A549 (cell line): ENCODE measurements around the gene TMEM14A. TPM values are rescaled to one million over a fixed set of nuclear protein-coding genes. Genes with fewer than 3 reads are reported as not detected.

Source experiments
- ATAC-seq, 2 experiments: fragments of 200-7000 bp in 1 of 2; fragments of >200 bp in 1 of 2; cut with Nextera tagmentation in 1 of 2; cut with Tn5 transposase in 1 of 2; 3 replicates each; pipeline versions ENCODE4 v1.8.0 to v1.9.1; 2018 to 2020; ENCODE audit warnings: mild to moderate bottlenecking in 1 of 2, moderate library complexity in 1 of 2
- CTCF ChIA-PET: fragments of 300-600 bp; sonication (Branson Sonifier 250); formaldehyde crosslinking; extraction: SDS; loops from one replicate; lab custom pipeline; 2021; ENCODE audit warnings: antibody characterized with exemption, inconsistent platforms; lab: Yijun Ruan, JAX
- POLR2A ChIA-PET: fragments of 350-600 bp; formaldehyde crosslinking; extraction: SDS; loops from one replicate; lab custom pipeline; 2021; ENCODE audit warnings: antibody characterized with exemption, inconsistent platforms; lab: Yijun Ruan, JAX
- DNase-seq, 2 experiments: peaks; one replicate each; pipeline versions ENCODE4 v3.0.0 to v3.0.0-alpha.2; 2011 to 2016; ENCODE audit warnings: low read depth in 1 of 2, low spot score in 1 of 2
- FAIRE-seq: peaks from 2 replicates; lab custom pipeline; 2011; peaks lifted over from hg19 to GRCh38; lab: Jason Lieb, UNC
- H3K27ac ChIP-seq, 2 experiments: fragments of >200 bp; sonication (Bioruptor Twin); formaldehyde crosslinking; 3 replicates each; pipeline ENCODE4 v1.5.1; 2016 to 2017
- H3K4me1 ChIP-seq: fragments of >200 bp; sonication (Bioruptor Twin); formaldehyde crosslinking; 3 replicates; pipeline ENCODE4 v1.6.1; 2016
- H3K4me2 ChIP-seq: fragments of >200 bp; sonication (Bioruptor Twin); formaldehyde crosslinking; 3 replicates; pipeline ENCODE4 v1.6.1; 2016
- H3K4me3 ChIP-seq: fragments of >200 bp; sonication (Bioruptor Twin); formaldehyde crosslinking; 3 replicates; pipeline ENCODE4 v1.5.1; 2016
- H3K9me3 ChIP-seq: fragments of >200 bp; sonication (Bioruptor Twin); formaldehyde crosslinking; 3 replicates; pipeline ENCODE4 v1.6.1; 2016
- CBX8 ChIP-seq: fragments of 200-600 bp; sonication (generic); IDR thresholded peaks from 2 replicates; pipeline ENCODE4 v1.6.1; 2016
- CEBPB ChIP-seq, 2 experiments: fragments of >200 bp in 1 of 2; sonication (Bioruptor Twin) in 1 of 2; formaldehyde crosslinking in 1 of 2; IDR thresholded peaks; 2 replicates each; pipeline ENCODE4 v1.6.1; 2012 to 2016
- CHD2 ChIP-seq: fragments of 150-350 bp; IDR thresholded peaks from 2 replicates; pipeline ENCODE4 v1.6.1; 2014; ENCODE audit warnings: low read length; ENCODE audit not compliant: partially characterized antibody
- CHD4 ChIP-seq: fragments of 200-600 bp; sonication (generic); IDR thresholded peaks from 2 replicates; pipeline ENCODE4 v1.6.1; 2016; ENCODE audit warnings: antibody characterized with exemption, mild to moderate bottlenecking, borderline replicate concordance
- EP300 ChIP-seq, 2 experiments: fragments of >200 bp; sonication (Bioruptor Twin); formaldehyde crosslinking; IDR thresholded peaks; 2 replicates in 1 of 2; 3 replicates in 1 of 2; pipeline ENCODE4 v1.6.1; 2016 to 2017
- ESRRA ChIP-seq: fragments of 150-350 bp; IDR thresholded peaks from 2 replicates; pipeline ENCODE4 v1.6.1; 2014; ENCODE audit warnings: mild to moderate bottlenecking, low read length, borderline replicate concordance
- FOSB ChIP-seq: fragments of 250-450 bp; sonication (Bioruptor Pico); IDR thresholded peaks from 2 replicates; pipeline ENCODE4 v1.5.0; 2020; ENCODE audit warnings: mild to moderate bottlenecking, moderate library complexity
- FOSL2 ChIP-seq, 2 experiments: fragments of 450-650 bp in 1 of 2; fragments of >200 bp in 1 of 2; sonication (Bioruptor Twin) in 1 of 2; formaldehyde crosslinking; IDR thresholded peaks; 2 replicates each; pipeline versions ENCODE4 v1.5.0 to v1.6.1; 2016 to 2020; ENCODE audit warnings: mild to moderate bottlenecking in 1 of 2, moderate library complexity in 1 of 2
- HOXA7 ChIP-seq: fragments of 250-450 bp; sonication (Bioruptor Pico); IDR thresholded peaks from 2 replicates; pipeline ENCODE4 v1.5.0; 2020; ENCODE audit warnings: mild to moderate bottlenecking, moderate library complexity
- HOXB13 ChIP-seq: fragments of 250-450 bp; sonication (Bioruptor Pico); IDR thresholded peaks from 2 replicates; pipeline ENCODE4 v1.5.0; 2020; ENCODE audit warnings: low read depth, mild to moderate bottlenecking, moderate library complexity
- JUNB ChIP-seq: fragments of >200 bp; sonication (Bioruptor Twin); formaldehyde crosslinking; IDR thresholded peaks from 2 replicates; pipeline ENCODE4 v1.6.1; 2016
- KDM5A ChIP-seq: fragments of 200-600 bp; sonication (generic); IDR thresholded peaks from 2 replicates; pipeline ENCODE4 v1.6.1; 2016; ENCODE audit warnings: antibody characterized with exemption, mild to moderate bottlenecking
- MAFK ChIP-seq: fragments of 450-650 bp; IDR thresholded peaks from 2 replicates; pipeline ENCODE4 v1.6.1; 2014; ENCODE audit not compliant: partially characterized antibody
- NFE2L2 ChIP-seq: fragments of 150-350 bp; conservative IDR thresholded peaks from 2 replicates; pipeline ENCODE4 v1.6.1; 2014; ENCODE audit warnings: low read length
- PHF8 ChIP-seq: fragments of 200-600 bp; sonication (generic); IDR thresholded peaks from 2 replicates; pipeline ENCODE4 v1.6.1; 2016; ENCODE audit warnings: low read depth, mild to moderate bottlenecking, antibody characterized with exemption, moderate library complexity, borderline replicate concordance
- POLR2A ChIP-seq: IDR thresholded peaks from 2 replicates; pipeline ENCODE4 v1.6.1; 2012; ENCODE audit warnings: mild to moderate bottlenecking, low read length
- POLR2AphosphoS2 ChIP-seq: conservative IDR thresholded peaks from 2 replicates; pipeline ENCODE4 v1.6.1; 2012; ENCODE audit warnings: low read length, improper control_type of control experiment, inconsistent platforms
- RAD21 ChIP-seq, 2 experiments: fragments of >200 bp in 1 of 2; sonication (Bioruptor Twin) in 1 of 2; formaldehyde crosslinking in 1 of 2; IDR thresholded peaks in 1 of 2; conservative IDR thresholded peaks in 1 of 2; 2 replicates in 1 of 2; 3 replicates in 1 of 2; pipeline ENCODE4 v1.6.1; 2012 to 2018; ENCODE audit warnings: inconsistent platforms in 1 of 2
- RARB ChIP-seq: fragments of 250-450 bp; sonication (Bioruptor Pico); IDR thresholded peaks from 2 replicates; pipeline ENCODE4 v1.8.0; 2021; ENCODE audit warnings: mild to moderate bottlenecking, moderate library complexity
- SMC3 ChIP-seq: fragments of >200 bp; sonication (Bioruptor Twin); formaldehyde crosslinking; IDR thresholded peaks from 3 replicates; pipeline ENCODE4 v1.6.1; 2018; ENCODE audit warnings: inconsistent platforms
- SREBF2 ChIP-seq: fragments of 450-650 bp; IDR thresholded peaks from 2 replicates; pipeline ENCODE4 v1.6.1; 2014; ENCODE audit warnings: mild to moderate bottlenecking, moderate library complexity
- ZFP36 ChIP-seq: fragments of 450-650 bp; IDR thresholded peaks from 2 replicates; pipeline ENCODE4 v1.6.1; 2014; ENCODE audit warnings: borderline replicate concordance; ENCODE audit not compliant: partially characterized antibody
- ZSCAN20 ChIP-seq: fragments of 250-450 bp; sonication (Bioruptor Pico); IDR thresholded peaks from 2 replicates; pipeline ENCODE4 v1.8.0; 2022; ENCODE audit warnings: mild to moderate bottlenecking, moderate library complexity
- WGBS: methylation state at CpG from one replicate; pipeline ENCODE4 v1.1.6; 2017; ENCODE audit errors: missing lambda C conversion rate; 5-methylcytosine and 5-hydroxymethylcytosine counted together
- polyA plus RNA-seq, 4 experiments: library from polyadenylated mRNA; depleted of rRNA in 3 of 4; stranded (reverse); fragments of >200 nt; fragmentation: RNase III in 1 of 4; extraction: RNeasy Plus Mini Kit Qiagen cat#74134 plus additional on column Dnase treatment in 1 of 4; gene quantifications; 2 replicates in 3 of 4; 3 replicates in 1 of 4; pipeline ENCODE4 v1.2.3, GENCODE V29; 2011 to 2017
- TF ChIP-seq, protein P1 (sequence below): fragments of >200 bp; sonication (Bioruptor Twin); formaldehyde crosslinking; IDR thresholded peaks from 3 replicates; pipeline ENCODE4 v1.6.1; 2016
- TF ChIP-seq, protein P2 (sequence below): fragments of >200 bp; sonication (Bioruptor Twin); formaldehyde crosslinking; IDR thresholded peaks from 3 replicates; pipeline ENCODE4 v1.5.1; 2016
- TF ChIP-seq, protein P3 (sequence below): fragments of >200 bp; sonication (Bioruptor Twin); formaldehyde crosslinking; IDR thresholded peaks from 2 replicates; pipeline ENCODE4 v1.6.1; 2016
- TF ChIP-seq, protein P4 (sequence below): IDR thresholded peaks from 2 replicates; pipeline ENCODE4 v1.6.1; 2012; ENCODE audit warnings: low read depth, borderline replicate concordance
- TF ChIP-seq, protein P5 (sequence below): fragments of 250-450 bp; sonication (Bioruptor Pico); IDR thresholded peaks from 2 replicates; pipeline ENCODE4 v1.5.0; 2020; ENCODE audit warnings: low read depth, mild to moderate bottlenecking, moderate library complexity
- TF ChIP-seq, protein P6 (sequence below): IDR thresholded peaks from 2 replicates; pipeline ENCODE4 v1.6.1; 2012

The TMEM14A gene
- polyA plus RNA-seq, 2 of the 4 experiments (the other 2 are of a cell fraction), result 53.4 to 63.8 TPM

DNA sequence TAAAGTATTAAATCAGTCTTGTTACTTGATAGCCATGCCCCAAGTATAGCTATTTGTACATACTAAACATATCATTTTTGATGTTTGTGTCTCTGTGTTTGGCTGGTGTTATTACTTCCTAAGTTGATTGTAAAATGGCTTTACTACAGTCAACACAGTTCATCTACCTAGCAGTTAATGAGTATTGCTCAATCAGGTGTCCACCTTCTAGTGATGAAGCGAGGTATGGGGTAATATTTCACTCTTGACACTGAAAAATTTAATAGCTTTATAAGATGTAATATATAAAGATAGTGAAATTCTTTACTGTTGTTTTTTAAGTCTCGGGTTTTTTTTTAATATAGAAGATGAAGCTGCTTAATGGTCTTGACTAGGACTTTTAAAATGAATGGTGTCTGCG, 18.9 kb downstream of the TMEM14A start (continued):
- TF ChIP-seq FOSL2 (IDR thresholded peaks at IDR 0.05) (no peak), FOSL2 (CRISPR knock-in tag; IDR thresholded peaks at IDR 0.05) (no peak), HOXB13 (no peak), HOXA7 (CRISPR knock-in tag) (no peak), FOSB (CRISPR knock-in tag) (no peak), POLR2A (no peak), ZFP36 (no peak)
- TF ChIP-seq, all 56 proteins: peak for 0

DNA sequence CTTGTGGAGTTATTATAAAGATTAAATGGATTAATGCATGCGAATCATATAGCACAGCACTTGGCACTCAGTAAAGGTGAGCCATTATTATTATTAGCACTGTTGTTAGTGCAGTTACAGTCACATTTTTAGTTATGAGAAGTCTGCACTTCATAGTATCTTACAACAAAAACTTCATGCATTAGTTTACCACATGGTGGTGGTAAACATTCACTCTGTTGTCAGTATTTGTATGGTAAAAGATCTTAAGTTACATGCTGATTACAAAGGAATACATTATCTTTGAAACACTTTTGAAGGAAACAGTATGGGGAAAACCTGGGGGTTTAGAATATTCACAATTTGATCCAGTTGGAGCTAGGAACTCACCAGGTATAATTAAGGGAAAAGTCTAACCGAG, 20.8 kb downstream of the TMEM14A start:
- ATAC-seq (no peak), FAIRE-seq (no peak), DNase-seq (no peak)
- Histone ChIP-seq H3K9me3 (no peaks in the 10 kb centered on the region), H3K4me1 (no peaks in the 10 kb centered on the region), H3K27ac (no peak overlapping the region), H3K4me3 (no peak overlapping the region), H3K4me2 (no peak overlapping the region)
- ChIA-PET POLR2A (no interaction called here), CTCF (interaction anchor here (1.4 kb wide), 1 partner anchor 40 kb away, joined by 3 read pairs; no protein-coding TSS in a partner anchor)
- TF ChIP-seq, protein P1, sequence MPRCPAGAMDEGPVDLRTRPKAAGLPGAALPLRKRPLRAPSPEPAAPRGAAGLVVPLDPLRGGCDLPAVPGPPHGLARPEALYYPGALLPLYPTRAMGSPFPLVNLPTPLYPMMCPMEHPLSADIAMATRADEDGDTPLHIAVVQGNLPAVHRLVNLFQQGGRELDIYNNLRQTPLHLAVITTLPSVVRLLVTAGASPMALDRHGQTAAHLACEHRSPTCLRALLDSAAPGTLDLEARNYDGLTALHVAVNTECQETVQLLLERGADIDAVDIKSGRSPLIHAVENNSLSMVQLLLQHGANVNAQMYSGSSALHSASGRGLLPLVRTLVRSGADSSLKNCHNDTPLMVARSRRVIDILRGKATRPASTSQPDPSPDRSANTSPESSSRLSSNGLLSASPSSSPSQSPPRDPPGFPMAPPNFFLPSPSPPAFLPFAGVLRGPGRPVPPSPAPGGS, result no peak
- TF ChIP-seq CEBPB (IDR thresholded peaks at IDR 0.05) (no peak), RARB (CRISPR knock-in tag) (no peak), POLR2AphosphoS2 (no peak), CHD2 (no peak), ZSCAN20 (no peak), PHF8 (no peak), NFE2L2 (no peak), CHD4 (no peak), MAFK (no peak), RAD21 (conservative IDR thresholded peaks at IDR 0.05 in 1 of 2, IDR thresholded peaks at IDR 0.05 in 1 of 2) (0 out of 5 replicates have a peak, but pooled peaks of 1 of the 2 experiments have one; percentile 14), FOSB (CRISPR knock-in tag) (no peak), EP300 (IDR thresholded peaks at IDR 0.05) (no peak), CBX8 (no peak), JUNB (no peak)
- TF ChIP-seq, protein P2, sequence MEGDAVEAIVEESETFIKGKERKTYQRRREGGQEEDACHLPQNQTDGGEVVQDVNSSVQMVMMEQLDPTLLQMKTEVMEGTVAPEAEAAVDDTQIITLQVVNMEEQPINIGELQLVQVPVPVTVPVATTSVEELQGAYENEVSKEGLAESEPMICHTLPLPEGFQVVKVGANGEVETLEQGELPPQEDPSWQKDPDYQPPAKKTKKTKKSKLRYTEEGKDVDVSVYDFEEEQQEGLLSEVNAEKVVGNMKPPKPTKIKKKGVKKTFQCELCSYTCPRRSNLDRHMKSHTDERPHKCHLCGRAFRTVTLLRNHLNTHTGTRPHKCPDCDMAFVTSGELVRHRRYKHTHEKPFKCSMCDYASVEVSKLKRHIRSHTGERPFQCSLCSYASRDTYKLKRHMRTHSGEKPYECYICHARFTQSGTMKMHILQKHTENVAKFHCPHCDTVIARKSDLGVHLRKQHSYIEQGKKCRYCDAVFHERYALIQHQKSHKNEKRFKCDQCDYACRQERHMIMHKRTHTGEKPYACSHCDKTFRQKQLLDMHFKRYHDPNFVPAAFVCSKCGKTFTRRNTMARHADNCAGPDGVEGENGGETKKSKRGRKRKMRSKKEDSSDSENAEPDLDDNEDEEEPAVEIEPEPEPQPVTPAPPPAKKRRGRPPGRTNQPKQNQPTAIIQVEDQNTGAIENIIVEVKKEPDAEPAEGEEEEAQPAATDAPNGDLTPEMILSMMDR, result 0 out of 3 replicates have a peak, but pooled peaks have one; percentile 8
- TF ChIP-seq, protein P3, sequence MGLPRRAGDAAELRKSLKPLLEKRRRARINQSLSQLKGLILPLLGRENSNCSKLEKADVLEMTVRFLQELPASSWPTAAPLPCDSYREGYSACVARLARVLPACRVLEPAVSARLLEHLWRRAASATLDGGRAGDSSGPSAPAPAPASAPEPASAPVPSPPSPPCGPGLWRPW, result no peak
- 88% methylated on average over 2 of the region's 2 CpGs for WGBS

DNA sequence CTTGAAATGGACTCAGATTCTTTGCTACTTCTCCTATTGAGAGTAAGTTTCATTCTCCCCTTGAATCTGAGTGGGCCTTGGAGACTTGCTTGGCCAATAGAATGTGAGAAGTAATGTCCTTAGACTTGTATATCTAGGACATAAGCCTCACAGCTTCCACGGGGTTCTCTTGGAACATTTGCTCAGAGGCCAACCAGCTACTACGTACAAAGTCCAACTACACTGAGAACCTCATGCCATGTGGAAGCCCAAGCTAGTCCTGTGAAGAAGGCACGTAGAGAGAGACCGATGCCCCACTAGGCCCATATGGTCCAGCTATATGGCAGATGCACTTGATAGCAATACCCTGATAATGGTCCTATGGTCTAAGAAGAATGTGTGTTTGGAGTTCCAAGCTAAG, 22.9 kb downstream of the TMEM14A start:
- no peak for ATAC-seq
- POLR2A ChIA-PET, result no interaction called here
- CTCF ChIA-PET, result no interaction called here
- Histone ChIP-seq H3K4me2 (no peak overlapping the region), H3K4me1 (no peaks in the 10 kb centered on the region), H3K9me3 (no peaks in the 10 kb centered on the region), H3K4me3 (no peak overlapping the region), H3K27ac (no peak overlapping the region)
- FAIRE-seq, result no peak
- DNase-seq, result no peak
- 82% methylated on average over 4 of the region's 4 CpGs for WGBS
- TF ChIP-seq, protein P4, sequence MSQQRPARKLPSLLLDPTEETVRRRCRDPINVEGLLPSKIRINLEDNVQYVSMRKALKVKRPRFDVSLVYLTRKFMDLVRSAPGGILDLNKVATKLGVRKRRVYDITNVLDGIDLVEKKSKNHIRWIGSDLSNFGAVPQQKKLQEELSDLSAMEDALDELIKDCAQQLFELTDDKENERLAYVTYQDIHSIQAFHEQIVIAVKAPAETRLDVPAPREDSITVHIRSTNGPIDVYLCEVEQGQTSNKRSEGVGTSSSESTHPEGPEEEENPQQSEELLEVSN, result no peak
- TF ChIP-seq HOXB13, result no peak
- TF ChIP-seq SMC3, result no peak
- TF ChIP-seq, protein P3, result no peak
- no peak for TF ChIP-seq KDM5A
- TF ChIP-seq POLR2AphosphoS2, result no peak
- TF ChIP-seq, protein P5, sequence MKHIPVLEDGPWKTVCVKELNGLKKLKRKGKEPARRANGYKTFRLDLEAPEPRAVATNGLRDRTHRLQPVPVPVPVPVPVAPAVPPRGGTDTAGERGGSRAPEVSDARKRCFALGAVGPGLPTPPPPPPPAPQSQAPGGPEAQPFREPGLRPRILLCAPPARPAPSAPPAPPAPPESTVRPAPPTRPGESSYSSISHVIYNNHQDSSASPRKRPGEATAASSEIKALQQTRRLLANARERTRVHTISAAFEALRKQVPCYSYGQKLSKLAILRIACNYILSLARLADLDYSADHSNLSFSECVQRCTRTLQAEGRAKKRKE (CRISPR knock-in tag), result no peak
- TF ChIP-seq SREBF2, result no peak
- TF ChIP-seq, protein P1, result no peak
- TF ChIP-seq PHF8, result no peak
- TF ChIP-seq ESRRA, result no peak
- TF ChIP-seq MAFK, result no peak
- TF ChIP-seq, protein P6, sequence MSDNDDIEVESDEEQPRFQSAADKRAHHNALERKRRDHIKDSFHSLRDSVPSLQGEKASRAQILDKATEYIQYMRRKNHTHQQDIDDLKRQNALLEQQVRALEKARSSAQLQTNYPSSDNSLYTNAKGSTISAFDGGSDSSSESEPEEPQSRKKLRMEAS, result no peak
